Measurements from ENCODE around the gene COL25A1.
"Not testable (repeated sequence)": the region's sequence is repeated elsewhere in the genome, so short reads cannot be mapped to it uniquely, and the experiment has no call there.

Gene COL25A1

DNA sequence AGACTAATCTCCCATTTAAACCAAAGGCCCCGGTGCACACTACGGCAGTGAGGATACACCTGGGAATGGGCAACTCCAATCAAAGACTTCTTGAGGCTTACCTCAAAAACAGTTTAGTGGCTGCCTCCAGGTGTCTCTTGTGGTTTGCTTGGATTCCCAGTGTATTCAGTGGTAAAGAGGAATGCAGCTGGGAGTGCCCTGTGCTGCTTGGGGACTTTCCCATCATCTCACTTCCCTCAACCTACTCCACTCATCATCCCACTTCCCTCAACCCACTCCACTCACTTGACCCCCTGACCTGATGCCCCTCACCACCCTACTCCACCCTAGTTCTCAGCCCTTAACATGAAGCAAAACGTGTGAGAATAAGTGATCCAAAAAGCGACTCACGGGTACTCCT lies 362.3 kb downstream of the COL25A1 start:
- H3K4me3 ChIP-seq (ENCODE audit: low read depth, low read length) = no peak overlapping the region
- no peak for DNase-seq (ENCODE audit: low read depth, low spot score)
- ChIA-PET CTCF (no interaction called here), POLR2A (no interaction called here)
- TF ChIP-seq, protein P1, sequence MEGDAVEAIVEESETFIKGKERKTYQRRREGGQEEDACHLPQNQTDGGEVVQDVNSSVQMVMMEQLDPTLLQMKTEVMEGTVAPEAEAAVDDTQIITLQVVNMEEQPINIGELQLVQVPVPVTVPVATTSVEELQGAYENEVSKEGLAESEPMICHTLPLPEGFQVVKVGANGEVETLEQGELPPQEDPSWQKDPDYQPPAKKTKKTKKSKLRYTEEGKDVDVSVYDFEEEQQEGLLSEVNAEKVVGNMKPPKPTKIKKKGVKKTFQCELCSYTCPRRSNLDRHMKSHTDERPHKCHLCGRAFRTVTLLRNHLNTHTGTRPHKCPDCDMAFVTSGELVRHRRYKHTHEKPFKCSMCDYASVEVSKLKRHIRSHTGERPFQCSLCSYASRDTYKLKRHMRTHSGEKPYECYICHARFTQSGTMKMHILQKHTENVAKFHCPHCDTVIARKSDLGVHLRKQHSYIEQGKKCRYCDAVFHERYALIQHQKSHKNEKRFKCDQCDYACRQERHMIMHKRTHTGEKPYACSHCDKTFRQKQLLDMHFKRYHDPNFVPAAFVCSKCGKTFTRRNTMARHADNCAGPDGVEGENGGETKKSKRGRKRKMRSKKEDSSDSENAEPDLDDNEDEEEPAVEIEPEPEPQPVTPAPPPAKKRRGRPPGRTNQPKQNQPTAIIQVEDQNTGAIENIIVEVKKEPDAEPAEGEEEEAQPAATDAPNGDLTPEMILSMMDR (IDR thresholded peaks at IDR 0.05; ENCODE audit: insufficient read depth, low read length, missing control alignments) = no peak

DNA sequence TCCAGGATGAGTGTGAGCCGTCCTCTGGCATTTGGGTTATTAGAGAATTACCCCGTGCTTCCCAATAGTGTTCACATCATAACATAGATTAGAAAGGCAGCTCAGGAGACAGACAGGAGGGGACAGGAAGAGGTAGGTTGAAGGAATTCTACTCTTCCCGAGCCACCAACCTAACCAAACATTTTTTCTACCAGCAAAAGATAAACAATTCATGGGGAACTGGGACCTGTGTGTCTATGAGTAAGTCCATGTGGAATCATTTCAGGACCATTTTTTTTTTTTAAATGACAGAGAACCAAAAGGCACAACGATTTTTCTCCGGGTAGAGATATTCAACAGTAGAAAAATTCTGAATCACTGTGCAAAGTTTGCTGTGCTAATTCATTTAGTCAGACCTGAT lies 365.4 kb downstream of the COL25A1 start:
- H3K4me3 ChIP-seq (ENCODE audit: low read depth, low read length) = no peak overlapping the region
- TF ChIP-seq, protein P1 (IDR thresholded peaks at IDR 0.05; ENCODE audit: insufficient read depth, low read length, missing control alignments) = no peak
- DNase-seq (ENCODE audit: low read depth, low spot score) = no peak
- POLR2A ChIA-PET = interaction anchor here (1.0 kb wide), 1 partner anchor 25 kb away, joined by 3 read pairs; no protein-coding TSS in a partner anchor
- CTCF ChIA-PET = no interaction called here

DNA sequence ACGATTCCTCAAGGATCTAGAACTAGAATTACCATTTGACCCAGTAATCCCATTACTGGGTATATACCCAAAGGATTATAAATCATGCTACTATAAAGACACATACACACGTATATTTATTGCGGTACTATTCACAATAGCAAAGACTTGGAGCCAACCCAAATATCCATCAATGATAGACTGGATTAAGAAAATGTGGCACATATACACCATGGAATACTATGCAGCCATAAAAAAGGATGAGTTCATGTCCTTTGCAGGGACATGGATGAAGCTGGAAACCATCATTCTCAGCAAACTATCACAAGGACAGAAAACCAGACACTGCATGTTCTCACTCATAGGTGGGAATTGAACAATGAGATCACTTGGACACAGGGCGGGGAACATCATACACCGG lies 368.5 kb downstream of the COL25A1 start:
- CTCF ChIA-PET = not testable (repeated sequence)

DNA sequence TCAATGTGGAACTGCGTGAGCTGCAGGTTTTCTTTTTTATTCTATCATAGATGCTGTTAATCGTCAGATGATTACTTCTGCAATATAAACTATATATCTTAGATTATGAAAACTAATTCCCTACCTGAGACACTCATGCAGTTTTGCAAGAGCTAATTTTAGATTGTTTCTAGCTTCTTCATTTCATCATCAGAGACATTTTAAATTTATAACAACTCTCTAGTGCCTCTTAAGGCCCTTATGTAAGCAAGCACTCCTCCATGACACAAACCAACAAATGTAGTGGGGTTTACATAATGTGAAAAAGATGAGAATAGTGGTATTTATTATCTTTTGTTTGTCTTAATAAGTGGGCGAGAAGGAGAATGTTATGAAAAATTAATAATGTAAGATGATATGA lies 369.4 kb downstream of the COL25A1 start:
- no peak for DNase-seq (ENCODE audit: low read depth, low spot score)
- POLR2A ChIA-PET = no interaction called here

More for the DNA sequence above, 368.5 kb downstream of the COL25A1 start:
- H3K4me3 ChIP-seq (ENCODE audit: low read depth, low read length); POLR2A ChIA-PET; DNase-seq (ENCODE audit: low read depth, low spot score): not testable (repeated sequence)

DNA sequence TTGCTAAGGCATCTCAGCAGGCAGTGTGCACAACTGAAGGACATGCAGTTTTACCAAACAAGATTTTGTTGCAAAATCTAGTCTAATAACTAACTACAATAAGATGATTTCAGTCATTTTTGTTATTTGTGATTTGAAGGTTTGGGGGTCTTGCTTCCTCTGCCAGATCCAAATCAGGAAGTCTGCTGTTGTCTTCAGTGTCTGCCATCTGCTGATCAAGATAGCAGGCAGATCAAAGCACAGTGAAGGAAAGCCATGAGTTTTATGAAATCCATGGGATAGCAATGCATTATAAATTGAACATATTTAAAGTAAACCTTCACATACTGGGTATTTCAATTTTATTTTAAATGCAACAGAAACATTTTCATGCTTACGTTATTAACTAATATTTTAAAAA lies 370.5 kb downstream of the COL25A1 start:
- TF ChIP-seq, protein P1 (IDR thresholded peaks at IDR 0.05; ENCODE audit: insufficient read depth, low read length, missing control alignments) = no peak
- ChIA-PET CTCF (no interaction called here), POLR2A (no interaction called here)
- H3K4me3 ChIP-seq (ENCODE audit: low read depth, low read length) = no peak overlapping the region
- DNase-seq (ENCODE audit: low read depth, low spot score) = no peak

More for the DNA sequence above, 369.4 kb downstream of the COL25A1 start:
- CTCF ChIA-PET = no interaction called here
- H3K4me3 ChIP-seq (ENCODE audit: low read depth, low read length) = no peak overlapping the region
- TF ChIP-seq, protein P1 (IDR thresholded peaks at IDR 0.05; ENCODE audit: insufficient read depth, low read length, missing control alignments) = no peak

DNA sequence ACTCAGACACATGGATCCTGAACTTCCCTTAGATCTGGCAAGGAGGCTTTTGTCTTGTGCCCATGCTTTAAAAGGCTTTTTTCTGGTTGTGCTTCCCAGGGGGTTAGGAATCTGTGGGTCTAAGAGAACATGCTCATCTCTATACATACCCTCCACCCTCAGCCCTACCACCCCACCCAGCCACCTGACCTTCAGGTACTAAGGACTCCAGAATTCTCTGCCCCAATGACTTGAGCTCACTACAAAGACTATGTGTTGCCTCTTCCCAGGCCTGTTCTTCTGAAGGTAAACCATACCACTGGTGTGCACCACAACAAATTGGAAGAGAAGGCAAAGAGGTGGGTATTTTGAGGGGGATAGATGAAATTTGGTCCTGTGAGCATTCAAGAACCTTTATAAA lies 372.3 kb downstream of the COL25A1 start:
- CTCF ChIA-PET = no interaction called here
- TF ChIP-seq, protein P1 (IDR thresholded peaks at IDR 0.05; ENCODE audit: insufficient read depth, low read length, missing control alignments) = no peak
- no peak for DNase-seq (ENCODE audit: low read depth, low spot score)
- POLR2A ChIA-PET = no interaction called here
- H3K4me3 ChIP-seq (ENCODE audit: low read depth, low read length) = no peak overlapping the region

DNA sequence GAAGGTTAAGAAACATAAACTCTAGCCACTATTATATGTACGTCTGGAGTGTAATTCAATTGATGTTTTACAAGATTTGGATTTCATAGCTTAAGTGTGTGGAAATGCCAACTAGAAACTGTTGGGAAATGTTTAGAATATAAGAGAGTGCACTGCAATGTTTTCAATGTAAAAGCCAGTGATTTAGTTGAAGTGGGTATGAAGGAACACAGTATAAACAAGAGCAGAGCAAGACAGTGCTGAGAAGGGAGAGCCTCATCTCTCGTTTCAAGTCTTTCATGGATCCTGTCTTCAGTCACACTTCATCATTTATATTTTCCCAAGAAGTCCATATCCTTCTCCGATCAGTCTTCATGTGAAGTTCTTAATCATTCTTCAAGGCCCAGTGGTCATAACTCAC lies 375.7 kb downstream of the COL25A1 start:
- ChIA-PET CTCF (no interaction called here), POLR2A (no interaction called here)
- H3K4me3 ChIP-seq (ENCODE audit: low read depth, low read length) = no peak overlapping the region
- TF ChIP-seq, protein P1 (IDR thresholded peaks at IDR 0.05; ENCODE audit: insufficient read depth, low read length, missing control alignments) = no peak
- DNase-seq (ENCODE audit: low read depth, low spot score) = no peak
